ENCODE results near the gene ZFHX3.

Gene ZFHX3

DNA sequence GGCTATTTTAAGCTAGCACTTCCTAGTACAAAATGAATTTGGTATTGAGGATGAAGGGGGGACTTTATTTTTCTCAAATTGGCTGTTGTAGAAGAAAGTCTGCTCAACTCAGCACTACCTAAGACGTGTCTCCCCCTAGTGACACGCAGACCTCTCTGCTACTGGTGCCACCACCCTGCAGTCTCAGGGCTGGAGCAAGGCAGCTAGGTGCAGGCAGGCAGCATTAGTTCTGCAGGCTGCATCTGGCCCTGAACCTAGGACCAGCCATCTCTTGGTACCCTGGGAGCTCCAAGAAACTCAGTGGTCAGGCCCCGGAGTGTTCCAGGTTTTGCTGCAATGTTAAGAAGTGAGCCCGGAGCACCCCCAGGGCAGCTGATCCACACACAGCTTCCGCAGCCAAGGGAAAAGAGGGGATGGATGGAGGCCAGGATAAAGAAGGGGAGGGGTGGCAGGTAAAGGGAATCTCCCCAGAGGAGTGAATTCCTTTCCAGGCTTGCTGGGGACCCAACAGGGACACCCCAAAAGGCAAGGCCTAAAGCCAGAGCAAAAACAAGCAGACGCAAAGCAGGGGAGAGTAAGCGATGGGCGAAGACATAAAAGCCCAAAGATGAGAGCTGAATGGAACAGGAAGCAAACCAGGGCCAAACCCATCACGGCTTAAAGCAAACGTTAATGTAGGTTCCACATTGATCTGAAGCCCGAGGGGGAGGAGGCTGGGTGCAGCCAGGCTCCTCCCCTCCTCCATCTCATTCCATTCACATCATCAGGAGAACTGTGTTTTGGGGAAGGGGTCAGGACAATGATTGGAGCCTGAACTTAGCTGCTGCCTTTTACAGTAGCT lies 200.5 kb downstream of the ZFHX3 start:
- DNase-seq (ENCODE audit: low read depth), result peak; percentile 2

DNA sequence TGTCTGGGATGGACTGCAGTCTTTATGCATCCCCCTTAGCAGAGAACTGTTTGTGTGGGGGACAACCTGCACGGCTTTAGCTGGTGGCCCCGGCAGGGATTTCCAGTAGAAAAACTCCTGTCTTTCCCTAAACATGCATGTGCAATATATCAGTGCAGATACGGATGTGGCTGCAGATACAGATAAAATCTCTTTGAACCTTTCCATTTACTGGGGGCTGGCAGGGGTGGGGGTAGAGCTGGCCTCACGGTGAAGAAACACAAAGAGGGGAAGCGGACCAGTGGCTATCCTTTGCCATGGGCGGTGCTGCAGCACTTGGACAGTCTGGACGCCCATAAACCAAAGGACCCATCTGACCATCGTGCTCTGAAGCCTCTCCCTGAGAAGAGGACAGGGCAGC lies 201.3 kb downstream of the ZFHX3 start:
- no peak for DNase-seq (ENCODE audit: low read depth)

DNA sequence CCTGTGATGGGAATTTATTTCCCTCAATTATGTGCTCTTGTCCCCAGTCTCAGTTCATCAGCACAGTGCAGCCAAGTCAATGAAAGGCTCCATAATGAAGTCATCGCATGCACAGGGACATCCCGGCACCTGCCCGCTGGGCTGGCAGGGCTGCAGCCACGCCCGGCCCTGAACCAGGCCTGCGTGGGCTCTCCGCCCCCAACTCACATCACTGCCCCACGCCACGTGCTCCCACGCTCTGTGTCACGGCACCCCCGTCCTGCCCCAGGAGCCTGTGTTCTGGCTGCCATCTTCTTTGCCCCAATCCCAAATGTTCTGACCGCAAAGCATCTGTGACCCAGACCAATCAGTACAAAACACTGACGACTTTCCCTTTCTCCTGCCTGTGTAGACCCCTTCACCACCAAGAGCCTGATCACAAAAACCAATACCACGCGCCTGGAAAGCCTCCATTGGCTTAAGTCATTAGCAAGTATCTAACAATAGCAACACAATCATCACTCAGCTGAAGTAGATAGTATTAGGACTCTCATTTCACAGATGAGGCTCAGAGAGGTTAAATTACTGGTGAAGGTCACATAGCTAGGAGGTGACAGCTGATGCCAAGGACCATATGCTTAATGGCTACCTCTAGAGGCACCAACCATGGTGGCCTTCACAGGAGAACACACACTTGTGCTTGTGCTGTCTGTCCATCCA lies 202.5 kb downstream of the ZFHX3 start:
- no peak for DNase-seq (ENCODE audit: low read depth)

DNA sequence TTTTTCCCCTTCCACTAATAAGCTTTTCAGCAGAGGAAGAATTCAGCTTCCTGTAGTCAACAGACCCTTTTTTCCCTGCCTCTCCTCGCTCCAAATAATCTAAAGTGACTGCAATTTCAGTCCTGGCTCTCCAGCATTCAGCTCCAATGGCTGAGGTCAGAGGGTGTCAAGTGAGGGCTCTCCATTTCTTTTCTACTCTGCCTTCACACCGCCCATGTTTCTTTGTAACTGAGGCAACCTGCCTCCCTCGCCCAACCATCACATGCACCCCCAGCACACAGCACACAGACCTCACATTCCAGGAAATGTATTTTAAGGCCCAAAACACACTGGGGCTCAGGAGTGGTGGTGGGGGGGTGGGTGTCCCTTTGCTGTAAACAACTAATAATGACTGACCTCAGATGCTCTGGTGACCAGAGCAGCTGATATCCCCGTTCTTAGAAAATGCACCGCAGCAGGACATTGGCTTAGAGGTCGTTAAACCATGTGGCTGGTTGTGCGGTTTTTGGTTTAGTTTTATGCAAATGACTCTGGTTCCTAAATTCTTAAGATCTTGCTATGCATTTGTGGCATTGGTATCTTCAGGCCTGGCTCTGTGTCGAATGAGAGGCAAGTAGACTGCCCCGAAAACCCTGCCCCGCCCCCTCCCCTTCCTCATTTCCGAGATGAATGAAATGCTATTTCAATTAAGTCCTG lies 203.6 kb downstream of the ZFHX3 start:
- no peak for DNase-seq (ENCODE audit: low read depth)

DNA sequence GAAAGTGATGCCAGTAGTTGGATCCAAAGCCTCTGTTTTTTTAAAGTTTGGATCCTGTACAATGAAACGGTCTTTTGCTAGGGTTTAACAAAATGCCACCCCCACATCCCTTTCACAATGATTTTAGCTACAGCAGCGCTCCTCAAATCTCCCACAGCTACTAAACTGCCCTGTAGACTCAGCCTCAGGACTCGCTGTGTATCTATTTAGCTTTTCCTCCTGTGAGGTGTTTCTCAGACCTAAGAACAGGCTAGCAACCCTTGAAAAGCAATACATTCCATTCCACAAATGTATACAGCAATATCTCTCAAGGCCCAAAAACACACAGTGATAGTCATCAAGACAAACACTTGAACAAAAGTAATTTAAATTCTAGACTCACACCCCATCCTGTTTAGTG lies 206.4 kb downstream of the ZFHX3 start:
- no peak for DNase-seq (ENCODE audit: low read depth)

DNA sequence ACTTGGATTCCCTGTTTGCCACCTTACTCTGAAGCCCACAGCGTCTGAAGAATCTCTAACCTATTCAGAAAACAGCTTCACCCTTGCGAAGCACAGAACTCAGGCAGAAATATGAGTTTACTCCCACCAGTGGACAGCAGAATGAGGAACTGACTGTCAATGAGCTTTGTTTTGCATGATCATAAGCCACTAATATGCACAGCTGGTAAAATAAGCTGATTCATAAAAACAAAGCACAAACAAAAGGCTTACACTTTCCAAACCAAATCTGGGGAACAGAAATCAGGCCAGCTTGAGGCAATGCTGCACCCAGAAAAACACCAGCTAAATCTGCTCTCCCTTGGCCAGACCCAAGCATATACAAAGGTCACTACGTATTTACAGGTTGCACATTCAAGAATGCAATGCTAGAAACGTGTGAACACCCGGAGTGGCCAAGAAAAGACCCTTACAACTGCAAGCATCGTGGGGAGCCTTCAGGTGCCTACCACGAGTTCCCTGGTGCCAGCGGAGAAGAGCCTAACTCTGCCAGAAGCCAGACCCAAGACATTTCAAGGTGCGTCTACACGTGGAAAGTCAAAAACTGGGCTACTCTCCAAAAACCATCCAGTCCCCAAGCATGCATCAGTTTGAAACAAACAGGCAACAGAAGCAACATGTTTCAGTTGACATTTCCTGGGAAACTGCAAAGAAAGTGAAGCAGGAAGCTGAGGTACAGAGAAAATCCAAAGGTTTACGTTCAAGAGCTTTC lies 207.1 kb downstream of the ZFHX3 start:
- no peak for DNase-seq (ENCODE audit: low read depth)

DNA sequence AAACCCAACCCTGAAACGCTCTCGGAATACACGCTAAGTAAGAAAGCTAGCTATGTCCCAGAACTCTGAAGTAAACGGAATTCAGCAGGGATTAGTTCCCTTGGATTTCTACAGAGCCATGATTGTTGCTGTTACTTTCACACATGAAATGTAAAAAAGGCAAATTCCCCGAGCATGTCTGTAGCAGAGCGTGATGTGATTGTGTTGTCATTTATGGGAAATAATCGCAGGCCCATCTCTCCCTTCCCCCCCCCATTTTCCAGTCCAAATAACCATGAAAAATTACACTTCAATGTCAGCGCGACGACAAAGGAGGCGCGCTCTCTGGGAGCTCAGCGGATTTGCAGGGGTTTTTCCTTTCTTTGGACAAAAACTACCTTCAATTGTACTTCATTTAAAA lies 209.0 kb downstream of the ZFHX3 start:
- DNase-seq (ENCODE audit: low read depth), result no peak

DNA sequence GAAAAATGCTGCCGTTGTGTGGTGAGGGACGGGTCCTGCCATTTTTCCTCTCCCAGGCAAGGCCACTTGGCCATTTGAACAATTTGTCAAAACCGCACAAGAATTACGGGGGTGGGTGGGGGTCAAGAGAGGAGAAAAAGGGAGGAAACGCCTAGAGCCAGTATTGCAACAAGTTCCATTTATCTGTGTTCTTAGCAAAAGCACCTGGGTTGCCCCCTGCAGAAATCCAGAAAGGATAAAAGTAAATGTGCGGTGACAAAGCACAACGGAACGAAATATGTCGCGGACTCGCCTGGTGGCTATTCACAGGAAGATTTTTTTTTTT lies 209.4 kb downstream of the ZFHX3 start:
- DNase-seq (ENCODE audit: low read depth), result no peak

DNA sequence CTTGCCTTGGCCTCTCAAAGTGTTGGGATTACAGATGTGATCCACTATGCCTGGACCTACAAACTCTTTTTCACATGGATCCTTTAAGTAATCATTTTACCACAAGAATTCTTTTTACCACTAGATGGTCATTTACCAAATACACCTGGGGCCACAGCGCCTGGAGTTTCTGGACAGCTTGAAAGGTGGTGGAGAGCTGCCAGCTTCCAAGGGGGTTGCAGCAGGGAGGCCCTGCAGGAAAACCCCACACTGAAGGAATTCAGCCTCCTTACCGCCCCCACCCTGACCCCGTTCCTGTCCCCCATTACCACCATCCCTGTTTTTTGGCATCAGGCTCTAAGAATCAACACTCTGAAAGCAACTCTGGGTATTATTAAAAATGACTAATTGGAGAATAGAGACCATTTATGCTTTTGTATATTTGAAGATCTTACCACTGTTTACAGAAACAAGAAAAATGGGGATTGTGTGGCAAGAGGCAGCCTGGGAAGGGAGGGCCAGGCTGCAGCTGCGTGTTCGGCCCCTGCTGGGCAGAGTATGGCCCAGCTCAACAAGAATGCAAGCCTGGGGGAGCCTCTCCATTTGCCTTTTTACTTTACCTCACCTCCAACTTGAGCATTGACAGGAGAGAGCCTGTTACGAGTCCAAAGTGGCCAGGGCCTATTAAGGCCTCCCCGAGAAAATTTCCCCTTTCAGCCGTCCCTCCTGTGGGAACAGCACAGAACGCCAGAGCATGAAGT lies 209.9 kb downstream of the ZFHX3 start:
- DNase-seq (ENCODE audit: low read depth), result no peak

DNA sequence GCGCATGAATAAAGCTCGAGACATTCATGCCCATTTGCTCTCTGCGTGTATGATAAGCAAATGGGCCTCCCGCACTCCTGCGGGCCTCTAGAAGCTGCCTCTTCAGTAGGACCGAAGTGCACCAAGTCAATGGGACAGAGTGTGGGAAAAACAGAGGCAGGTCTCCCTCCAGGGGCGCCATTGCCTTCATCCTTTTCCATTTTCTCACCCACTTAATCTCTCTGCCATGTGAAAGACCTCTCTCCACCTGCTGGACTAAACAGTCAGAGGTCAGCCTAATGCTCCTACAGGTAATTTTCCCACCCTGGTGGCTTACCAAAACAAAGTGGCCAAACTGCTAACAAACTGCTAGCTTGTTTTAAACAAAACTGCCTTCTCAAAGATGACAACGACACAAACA lies 210.9 kb downstream of the ZFHX3 start:
- no peak for DNase-seq (ENCODE audit: low read depth)

DNA sequence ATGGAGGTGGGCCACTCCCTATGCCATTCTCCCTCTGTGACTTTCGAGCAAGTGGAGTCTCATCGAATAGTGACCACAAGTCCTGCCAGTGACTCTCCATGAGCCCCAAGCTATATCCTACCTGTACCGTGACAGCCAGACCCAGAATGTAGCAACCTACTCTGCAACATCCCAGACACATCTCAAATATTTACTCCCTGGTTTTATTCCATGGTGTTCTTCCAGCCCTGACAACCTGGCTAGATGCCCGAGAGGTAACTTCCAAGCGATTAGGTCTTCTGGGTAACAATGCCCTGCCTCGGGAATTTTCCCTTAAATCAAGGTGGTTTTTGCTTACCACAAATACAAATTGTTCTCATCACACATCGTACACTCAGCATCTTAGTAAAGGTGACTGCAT lies 211.7 kb downstream of the ZFHX3 start:
- DNase-seq (ENCODE audit: low read depth), result no peak

DNA sequence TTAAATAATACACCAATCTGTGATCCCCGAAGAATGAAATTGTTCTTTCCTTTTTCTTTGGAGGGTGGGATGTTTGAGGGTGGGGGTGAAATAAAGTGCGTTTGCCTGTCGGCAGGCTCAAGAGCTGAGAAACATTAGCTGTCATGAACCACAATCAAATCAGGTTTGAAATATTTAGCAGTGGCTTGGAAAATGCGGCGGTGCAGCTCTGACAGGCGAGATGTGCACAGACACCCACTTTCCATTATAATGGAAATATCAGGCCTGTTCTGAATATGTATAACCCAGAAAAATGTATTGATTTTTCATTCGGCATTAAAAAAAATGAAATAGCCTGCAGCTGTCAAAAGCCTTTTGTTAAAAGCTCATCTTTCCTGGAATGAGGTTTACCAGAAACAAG lies 212.8 kb downstream of the ZFHX3 start:
- DNase-seq (ENCODE audit: low read depth), result no peak

DNA sequence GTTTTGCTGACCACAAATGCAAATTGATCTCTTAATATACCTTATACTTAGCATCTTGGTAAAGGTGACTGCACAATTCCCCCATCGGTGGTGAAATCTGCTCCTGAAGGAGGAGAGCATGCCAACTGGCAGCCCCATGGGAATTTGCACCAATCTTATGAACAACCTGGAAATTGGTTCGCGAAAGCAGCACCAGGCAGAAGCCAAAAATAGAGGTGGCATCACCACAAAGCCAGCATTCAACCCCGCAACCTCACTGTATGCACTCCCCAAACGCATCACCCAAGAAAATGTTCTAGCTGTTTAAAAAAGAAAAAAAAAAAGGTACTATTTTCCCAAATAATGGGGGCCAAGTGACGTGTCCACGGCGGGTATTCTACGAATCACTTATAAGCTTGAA lies 213.4 kb downstream of the ZFHX3 start:
- DNase-seq (ENCODE audit: low read depth), result no peak

DNA sequence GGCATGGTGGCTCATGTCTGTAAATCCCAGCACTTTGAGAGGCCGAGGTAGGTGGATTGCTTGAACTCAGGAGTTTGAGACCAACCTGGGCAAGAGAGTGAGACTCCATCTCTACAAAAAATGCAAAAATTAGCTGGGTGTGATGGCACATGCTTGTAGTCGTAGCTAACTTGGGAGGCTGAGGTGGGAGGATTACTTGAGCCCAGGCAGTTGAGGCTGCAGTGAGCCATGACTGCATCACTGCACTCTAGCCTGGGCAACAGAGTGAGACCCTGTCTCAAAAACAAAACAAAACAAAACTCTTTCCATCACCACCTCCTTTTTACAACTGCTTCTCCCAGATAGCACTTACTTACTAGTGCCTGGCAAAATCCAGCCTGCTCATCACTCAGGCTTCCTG lies 214.0 kb downstream of the ZFHX3 start:
- DNase-seq (ENCODE audit: low read depth), result no peak

DNA sequence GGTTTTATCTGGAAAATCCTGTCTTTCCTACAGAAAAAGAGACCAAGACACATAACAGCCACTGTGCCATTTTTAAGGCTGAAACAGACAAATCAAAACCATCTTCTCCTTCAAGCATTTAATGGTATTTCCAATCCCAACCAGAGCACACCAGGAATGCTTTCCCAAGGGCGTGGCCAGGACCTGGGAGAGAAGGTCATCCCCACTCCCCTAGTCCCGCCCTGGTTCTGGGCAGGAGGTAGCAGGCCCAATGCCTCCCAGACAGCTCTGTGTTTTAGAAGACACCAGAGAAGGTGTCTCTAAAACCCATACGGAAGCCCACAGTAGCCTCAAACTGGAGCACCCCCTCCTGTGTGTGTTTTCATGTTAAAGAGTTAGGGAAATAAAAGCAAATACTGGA lies 214.4 kb downstream of the ZFHX3 start:
- DNase-seq (ENCODE audit: low read depth), result no peak

DNA sequence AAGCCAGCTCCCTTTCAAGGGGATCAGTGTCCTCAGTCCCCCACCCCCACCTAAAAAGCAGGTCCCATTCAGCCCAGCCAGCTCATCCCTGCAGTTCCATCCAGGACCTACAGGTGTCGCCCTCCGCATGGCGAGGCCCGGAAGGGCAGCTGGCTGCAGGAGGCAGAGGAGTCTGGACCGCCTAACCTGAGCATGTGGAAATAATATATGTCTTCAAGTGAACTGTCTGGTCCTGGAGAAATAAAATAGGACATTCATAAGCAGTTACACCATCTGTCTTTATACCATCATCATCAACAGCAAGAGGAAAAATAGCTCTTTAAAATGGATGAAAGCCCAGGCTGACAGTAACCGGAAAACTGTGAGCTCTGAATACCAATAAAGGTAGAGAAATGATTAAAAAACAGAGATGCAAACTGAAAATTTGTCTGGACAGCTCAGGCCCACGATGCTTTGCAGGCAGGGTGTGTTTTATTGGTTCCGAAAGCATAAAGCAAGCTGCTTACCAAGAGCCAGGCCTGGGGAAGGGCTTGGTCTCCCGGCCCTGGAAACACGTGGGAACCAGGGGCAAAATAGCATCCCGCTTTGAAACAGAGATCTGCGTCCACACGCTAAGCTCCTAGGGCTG lies 215.2 kb downstream of the ZFHX3 start:
- peak; percentile 62 for DNase-seq (ENCODE audit: low read depth)

DNA sequence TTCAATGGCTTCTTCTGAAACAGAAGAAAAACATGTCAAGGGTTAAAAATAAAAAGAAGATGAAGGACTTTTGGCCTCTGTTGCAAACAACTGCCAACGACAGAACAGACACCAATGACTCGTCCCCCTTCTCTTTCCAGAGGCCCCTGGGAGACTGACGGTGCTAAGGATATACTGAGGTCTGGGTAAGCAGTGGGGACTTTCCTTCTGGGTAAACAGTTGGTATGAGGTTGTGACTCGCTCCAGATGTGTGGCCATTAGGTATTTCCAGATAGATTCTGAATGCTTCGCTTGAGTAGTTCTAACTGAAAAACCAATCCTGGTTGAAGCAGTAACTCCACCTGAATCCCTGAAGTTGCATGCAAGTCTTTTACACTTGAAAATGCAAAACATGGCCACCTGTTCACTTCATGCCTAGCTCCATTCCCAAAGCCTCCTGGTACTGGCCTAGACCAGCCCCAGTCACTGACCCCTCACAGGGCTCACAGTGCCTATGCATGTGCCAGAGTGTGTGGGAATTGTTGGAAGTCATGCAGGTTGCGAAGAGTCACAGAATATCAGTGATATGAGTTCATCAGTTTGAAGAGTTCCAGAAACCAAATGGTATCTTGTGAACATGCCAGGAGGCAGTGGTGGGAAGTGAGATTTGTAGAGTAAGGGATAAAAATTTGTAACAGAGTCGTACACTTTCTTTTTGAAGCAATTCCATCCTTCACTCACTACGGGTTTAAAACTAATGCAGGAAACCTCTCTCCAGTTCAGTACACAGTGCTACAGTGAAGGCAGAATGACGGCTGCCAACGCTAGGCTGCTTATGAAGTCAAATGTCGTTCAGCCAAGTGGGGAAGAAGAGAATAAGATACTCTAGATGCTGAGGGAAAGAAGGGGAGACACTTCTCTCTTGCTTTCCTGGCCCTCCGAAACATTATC lies 217.8 kb downstream of the ZFHX3 start:
- no peak for DNase-seq (ENCODE audit: low read depth)

DNA sequence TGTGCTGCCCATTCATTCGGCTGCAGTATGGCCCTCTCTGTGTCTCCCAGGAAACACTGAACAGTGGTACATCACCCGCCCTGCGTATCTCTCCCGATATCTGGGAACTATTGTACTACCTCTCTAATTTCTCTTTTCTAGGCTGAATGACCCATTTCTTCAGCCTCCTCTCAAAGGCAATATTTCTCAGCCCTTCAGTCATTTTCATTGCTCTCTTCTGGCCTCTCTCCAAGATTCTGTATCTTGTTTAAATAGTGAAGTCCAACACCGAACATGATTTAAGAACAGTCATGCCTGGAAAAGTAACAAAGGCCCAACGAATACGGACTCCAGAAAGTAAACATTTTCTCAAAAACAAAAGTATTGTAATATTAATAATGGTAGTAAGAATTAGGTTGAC lies 220.1 kb downstream of the ZFHX3 start:
- no peak for DNase-seq (ENCODE audit: low read depth)

DNA sequence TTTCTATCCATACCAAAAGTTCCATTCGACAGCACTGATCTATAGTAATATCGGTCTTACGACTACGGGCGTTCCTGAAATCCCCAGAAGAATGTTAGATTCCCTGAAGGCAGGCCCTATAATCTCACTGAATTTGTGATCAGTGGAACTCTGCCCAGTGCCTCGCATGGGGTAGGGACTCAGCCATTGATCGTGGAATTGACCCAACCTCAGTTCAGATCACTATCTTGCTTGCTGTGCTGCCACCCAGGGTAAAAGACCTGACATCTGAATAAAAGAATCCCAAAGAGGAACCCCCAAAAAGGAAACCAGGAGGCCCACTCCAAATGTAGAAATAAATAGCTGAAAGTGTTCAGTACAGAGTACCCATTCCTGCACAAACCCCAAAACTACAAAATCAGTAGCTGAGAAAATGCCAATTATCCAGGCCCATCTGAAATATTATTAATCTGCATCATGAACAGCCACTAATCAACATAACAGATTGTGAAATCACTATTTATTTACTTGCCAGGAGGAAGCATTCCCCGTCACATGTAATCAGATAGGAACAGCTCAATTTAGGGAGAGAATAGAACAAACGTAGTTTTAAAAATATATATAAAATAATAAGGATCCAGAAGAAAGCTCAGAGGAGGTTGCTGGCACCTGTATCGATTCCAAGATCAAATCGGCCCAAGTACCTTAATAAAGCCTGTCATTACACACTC lies 221.9 kb downstream of the ZFHX3 start:
- no peak for DNase-seq (ENCODE audit: low read depth)

DNA sequence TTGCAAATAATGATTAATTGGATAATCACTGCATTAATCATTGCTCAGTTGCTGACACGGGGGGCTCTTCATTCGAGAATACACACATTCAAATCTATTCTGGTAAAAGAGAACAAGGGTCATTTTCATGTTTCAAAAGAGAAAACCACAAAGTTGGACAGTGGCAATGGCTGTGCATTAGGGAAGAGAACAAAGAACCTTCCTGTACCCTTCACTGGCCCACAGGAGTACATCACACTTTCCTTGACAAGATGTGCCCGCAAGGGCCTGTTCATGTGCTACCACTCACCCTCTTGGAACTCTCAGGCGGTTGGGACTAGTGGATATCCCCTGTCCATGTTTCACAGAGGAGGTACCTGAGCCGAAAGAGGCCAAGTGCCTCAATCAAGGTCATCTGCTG lies 223.2 kb downstream of the ZFHX3 start:
- DNase-seq (ENCODE audit: low read depth), result no peak
